HG03571 (cell line): ENCODE results near the gene TLE2.
"Not testable (repeated sequence)": the region's sequence is repeated elsewhere in the genome, so short reads cannot be mapped to it uniquely, and the experiment has no call there.

Source experiments
- ATAC-seq: cut with Tn5 transposase; IDR thresholded peaks from one replicate; pipeline ENCODE4 v1.9.1; 2021; ENCODE audit not compliant: unreplicated experiment

The TLE2 gene

DNA sequence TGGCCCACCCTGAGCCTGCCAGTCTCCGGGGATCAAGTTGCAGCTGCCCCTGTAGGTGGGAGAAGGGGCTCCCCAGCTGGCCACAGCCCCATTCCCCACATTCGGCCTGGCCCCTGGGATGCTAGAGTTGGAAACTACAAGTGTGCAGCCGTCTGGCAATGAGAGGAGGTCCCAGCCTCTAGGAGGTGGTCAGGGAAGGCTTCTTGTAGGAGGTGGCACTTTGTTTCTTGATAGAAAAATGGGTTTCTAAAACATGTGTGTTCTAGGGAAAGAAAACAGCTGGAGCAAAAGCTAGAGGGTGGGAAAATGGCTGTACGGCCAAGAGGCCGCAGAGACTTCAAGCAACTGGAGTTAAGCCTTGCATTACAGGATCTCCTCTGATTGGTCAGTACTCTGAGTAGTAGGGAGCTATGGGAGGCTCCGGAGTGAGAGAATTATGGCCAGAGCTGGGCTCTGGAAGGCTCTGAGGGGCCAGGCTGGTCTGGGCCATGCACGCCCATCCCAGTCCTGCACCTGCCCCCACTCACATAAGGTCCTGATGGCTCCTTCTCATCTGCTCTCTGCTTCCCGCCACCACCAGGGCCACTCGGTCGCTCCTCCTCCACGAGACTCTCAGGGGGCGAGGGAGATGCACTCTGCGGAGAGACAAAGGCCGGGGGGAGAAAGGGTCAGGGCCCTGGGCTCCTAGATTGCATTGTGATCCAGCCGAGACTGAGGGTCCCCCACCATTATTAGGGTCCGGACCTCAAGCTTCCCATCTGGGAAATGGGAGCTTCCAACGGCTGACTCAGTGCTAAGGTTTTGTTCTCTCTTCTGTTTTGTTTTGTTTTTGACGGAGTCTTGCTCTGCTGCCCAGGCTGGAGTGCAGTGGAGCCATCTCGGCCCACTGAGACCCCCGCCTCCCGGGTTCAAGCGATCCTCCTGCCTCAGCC is 13.7 kb downstream of the TLE2 start:
- ATAC-seq = no peak

DNA sequence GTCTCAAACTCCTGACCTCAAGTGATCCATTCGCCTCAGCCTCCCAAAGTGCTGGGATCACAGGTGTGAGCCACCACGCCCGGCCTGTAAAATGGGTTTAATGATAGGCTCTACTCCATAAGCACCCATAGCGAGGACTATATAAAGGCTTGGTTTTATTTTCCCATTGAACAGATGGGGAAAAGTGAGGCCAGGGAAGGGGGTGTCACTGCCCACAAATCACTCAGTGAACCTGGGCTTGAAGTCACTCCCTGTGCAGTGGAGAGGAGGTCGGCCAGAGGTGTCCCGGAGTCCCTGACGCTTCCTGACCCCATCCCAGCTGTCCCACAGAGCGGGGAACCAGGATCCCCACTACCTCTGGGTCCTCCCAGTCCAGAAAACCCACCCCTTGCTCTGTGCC is 14.9 kb downstream of the TLE2 start:
- no peak for ATAC-seq

DNA sequence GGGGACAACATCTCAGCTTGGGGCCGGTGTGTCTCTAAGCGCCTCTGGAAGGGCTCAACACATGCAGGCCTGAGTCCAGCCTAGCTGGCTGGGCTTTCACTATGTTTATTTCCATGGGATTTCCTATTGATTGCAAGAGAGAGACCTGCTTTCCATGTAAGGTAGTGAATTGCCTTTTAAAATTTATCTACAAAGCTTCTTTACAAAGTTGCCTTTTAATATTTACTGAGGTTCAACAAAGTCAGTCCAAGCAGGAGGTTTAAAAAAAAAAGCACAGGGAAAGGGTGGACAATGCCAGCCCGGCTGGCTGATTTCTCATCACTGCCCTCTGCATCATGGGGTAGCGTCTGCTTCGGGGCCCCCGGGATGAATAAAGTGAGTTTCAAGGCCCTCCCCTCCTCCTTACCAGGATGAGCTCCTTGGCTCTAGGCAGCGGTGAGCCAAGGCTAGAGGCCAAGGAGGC is 15.8 kb downstream of the TLE2 start:
- ATAC-seq = no peak

DNA sequence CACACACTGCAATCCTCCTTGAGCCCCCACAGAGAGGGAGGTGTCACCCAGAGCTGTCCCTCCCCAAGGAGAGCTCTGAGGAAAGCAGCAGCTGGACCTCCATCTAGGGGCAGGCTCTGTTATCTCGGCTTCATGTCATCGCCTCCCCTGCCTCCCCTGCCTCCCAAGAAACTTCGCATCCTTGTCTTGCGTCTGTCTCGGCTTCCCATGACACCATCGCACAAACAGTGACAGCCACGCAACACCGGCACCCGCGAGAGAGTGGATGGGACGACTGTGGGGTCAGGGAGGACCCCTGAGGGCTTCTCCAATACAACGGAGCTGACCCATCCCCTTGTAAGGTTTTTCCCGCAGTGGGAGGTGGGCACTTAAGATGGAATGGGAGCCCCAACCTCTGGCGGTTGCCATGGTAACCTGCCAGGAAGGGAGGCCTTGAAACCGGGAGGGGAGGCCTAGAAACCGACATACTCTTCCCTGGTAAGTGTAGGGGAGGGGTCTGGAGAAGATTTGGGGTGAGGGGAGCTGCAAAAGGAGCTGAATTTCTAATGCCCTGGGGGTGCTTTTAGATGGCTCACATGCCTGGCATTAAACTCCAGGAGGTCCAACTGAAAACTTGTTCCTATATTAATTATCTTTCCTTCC is 16.3 kb downstream of the TLE2 start:
- no peak for ATAC-seq

DNA sequence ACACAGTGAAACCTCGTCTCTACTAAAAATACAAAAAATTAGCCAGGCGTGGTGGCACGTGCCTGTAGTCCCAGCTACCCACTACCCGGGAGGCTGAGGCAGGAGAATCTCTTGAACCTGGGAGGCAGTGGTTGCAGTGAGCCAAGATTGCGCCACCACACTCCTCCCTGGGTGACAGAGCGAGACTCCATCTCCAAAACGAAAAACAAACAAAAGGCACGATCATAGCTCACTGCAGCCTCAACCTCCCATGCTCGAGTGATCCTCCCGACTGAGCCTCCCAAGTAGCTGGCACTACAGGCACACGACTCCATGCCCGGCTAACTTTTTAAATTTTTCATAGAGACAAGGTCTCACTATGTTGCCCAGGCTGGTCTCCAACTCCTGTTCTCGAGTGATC is 17.0 kb downstream of the TLE2 start:
- ATAC-seq = not testable (repeated sequence)

DNA sequence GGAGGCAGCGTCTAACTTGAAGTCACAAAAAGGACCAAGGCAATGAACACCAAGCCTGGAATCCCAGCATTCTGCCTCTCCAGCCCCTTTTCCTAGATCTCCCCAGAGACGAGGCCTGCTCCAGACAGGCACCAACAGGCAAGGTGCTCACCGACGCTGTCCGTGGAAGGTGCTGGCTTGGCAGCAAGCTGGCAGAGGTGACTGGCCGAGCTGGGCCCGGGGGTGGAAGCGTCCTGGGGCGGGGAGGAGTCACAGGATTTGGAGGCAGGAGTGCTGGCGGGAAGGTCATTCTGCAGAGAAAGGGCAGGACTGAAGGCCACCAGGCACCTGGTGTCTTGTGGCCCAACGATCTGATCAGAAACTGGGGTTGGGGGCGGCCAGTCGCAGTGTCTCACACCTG is 18.2 kb downstream of the TLE2 start:
- ATAC-seq = no peak

DNA sequence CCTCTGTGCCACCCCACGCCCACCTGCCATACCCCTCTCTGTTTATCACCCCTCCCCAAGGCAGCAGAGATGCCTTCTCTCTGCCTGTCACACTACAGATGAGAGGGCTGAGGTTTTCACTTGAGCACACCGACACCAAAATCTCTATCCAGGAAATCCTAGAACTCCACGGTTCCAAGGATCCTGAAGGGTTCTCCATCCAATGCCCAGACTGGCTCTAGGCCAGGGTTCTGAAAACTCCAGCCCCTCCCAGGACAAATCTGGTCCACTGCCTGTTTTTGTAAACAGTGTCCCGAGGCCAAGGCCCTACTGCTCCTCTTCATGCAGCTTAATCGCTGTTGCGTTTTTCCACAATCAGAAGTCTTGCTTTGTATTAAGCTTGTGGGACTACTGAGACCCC is 20.1 kb downstream of the TLE2 start:
- ATAC-seq = no peak

DNA sequence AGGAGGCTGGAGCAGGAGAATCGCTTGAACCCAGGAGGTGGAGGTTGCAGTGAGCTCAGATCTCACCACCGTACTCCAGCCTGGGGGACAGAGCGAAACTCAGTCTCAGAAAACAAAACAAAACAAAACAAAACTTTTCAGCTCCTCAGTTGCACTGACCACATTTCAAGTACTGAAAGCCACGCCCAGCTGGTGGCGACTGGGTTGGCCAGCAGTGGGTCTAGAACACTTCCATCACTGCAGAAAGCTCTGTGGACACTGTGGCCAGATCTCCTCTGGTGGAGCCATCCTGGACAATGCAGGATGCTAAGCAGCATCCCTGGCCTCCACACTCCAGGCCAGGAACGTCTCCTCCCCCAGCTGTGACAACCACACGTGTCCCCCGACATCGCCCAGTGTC is 21.1 kb downstream of the TLE2 start:
- no peak for ATAC-seq

DNA sequence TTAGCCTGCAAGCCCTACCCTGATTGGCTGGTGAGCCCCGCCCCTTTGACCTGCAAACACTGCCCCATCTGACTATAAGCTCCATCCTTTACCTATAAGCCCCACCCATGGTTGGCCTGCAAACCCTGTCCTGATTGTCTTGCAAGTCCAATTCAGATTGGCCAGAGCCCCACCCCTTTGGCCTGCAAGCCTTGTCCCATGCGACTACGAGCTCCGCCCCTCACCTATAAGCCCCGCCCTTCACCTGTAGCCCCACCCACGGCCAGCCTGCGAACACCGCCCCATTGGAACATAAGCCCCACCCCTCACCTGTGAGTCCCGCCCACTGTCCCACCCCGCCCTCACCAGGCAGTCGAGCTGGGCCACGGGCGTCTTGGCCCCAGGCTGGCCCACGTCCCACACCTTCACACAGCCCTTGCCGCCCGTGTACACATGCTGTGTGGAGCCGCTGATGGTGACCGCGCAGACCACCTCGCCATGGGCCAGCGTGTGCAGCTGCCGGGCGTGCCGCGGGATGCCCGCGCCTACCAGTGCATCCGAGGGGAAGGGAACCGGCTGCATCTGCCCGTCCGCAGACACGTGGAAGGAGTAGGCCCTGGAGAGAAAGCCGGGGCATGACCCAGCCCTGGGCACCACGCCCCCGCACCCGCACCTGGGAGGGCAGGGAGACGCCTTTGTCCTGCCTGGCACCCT is 22.9 kb downstream of the TLE2 start:
- no peak for ATAC-seq

DNA sequence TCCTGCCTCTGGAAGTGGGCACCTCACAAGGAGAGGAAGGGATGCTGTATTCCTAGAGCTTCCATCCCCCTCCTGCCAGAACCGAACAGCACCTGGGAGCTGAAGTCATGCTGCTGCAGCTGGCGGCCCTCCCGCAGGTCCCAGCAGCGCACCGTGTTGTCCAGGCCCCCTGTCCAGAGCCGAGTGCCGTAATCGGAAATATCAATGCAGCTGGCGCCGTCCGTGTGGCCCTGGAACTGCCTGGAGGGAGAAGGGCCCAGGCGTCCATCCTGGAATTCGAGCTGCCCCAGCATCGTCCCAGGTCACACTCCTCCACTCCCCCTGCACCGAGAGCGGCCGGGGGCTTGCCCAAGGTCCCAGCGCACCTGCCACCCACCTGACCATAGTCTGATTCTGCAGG is 23.7 kb downstream of the TLE2 start:
- no peak for ATAC-seq

DNA sequence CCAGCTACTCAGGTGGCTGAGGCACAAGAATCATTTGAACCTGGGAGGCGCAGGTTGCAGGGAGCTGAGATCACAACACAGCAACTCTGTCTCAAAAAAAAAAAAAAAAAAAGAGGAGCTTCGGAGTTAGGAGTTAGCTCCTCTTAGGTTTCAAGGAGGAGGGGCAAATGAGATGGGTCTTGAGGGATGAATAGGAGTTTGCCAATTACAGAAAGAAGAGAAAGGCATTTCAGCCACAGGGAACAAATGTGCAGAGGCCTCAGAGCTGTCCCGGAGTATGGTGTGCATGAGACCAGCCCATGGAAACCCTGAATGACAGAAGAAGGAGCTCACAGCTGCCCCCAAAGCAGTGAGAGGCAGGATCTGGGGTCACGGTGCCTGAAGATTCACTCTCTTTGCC is 24.6 kb downstream of the TLE2 start:
- no peak for ATAC-seq

DNA sequence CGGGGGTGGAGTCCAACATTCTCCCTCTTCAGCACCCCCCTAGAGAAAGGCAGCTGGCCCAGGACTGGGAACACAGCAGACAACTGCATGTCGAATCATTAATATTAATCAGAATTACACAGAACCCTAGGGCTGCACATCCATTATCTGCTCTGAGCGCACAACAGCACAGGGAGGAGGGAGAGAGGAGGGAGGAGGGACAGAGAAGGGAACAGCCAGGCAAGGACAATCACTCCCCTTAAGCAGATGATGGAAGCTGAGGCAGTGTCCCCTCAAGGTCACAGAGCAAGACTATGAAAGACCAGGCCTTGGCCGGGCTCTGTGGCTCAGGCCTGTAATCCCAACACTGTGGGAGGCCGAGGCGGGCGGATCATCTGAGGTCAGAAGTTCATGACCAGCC is 26.0 kb downstream of the TLE2 start:
- ATAC-seq = no peak

DNA sequence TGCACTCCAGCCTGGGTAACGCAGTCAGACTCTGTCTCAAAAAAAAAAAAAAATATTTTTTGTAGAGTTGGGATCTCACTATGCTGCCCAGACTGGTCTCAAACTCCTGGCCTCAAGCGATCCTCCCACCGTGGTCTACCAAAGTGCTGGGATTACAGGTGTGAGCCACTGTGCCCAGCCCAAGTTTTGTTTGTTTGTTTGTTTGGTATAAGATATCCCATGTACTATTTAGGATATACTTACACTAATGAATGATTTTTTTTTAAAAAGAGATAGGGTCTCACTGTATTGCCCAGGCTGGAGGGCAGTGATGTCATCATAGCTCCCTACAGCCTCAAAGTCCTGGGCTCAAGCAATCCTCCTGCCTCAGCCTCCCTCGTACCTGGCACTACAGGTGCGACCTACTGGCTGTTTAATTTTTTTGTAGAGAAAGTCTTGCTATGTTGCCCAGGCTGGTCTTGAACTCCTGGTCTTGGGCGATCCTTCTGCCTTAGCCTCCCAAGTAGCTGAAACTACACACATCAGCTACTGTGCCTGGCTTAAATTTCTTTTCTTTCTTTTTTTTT is 27.8 kb downstream of the TLE2 start:
- ATAC-seq = no peak

DNA sequence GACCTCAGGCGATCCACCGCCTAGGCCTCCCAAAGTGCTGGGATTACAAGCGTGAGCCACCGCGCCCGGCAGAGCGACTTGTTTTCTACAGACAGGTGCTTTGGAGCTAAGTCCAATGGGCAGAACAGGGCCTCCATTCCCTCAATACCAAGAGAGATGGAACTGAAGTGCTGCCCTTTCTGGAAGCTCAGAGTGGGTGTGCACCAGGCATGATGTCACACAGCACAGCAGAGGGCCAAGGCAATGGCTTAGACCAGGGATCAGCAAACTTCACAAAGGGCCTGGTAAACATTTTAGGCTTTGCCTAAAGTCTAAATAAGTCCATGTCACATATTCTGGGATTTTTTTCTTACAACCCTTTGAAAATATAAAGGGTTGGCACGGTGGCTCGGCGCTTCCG is 30.4 kb downstream of the TLE2 start:
- no peak for ATAC-seq

DNA sequence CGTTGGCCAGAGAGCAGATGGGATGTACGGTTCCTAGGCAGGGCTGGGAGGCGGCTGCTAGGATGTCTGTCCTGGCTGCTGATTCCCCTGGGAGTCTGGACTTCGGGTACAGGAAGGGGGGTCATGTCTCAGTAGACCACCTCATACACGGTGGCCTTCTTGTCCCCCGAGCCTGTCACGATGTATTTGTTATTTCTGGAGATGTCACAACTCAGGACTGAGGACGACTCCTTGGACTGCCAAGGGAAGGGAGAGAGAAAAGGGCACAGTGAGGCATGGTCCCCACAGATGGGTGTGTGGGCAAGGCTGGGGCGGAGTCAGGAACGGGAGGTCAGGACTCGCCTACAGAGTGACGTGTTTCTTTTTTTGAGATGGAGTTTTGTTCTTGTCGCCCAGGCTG is 31.4 kb downstream of the TLE2 start:
- no peak for ATAC-seq

DNA sequence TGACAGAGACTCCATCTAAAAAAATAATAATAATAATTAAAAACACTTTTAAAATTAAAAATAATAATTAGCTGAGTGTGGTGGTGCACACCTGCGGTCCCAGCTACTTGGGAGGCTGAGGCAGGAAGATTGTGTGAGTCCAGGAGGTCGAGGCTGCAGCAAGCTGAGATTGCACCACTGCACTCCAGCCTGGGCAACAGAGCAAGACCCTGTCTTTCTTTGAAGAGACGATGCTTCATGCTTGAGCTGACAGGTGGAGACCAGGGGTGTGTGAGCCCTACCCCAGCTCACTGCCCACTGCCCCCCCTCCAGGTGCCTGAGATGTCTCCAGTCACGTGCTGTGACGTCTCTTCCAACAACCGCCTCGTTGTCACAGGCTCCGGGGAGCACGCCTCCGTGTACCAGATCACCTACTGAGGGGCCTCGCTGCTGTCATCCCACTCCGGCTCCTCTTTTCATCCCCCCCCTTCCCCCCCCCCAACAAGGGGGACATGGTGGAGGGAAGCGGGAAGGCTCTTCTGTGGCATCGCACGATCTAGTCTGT is 34.4 kb downstream of the TLE2 start:
- ATAC-seq = no peak

DNA sequence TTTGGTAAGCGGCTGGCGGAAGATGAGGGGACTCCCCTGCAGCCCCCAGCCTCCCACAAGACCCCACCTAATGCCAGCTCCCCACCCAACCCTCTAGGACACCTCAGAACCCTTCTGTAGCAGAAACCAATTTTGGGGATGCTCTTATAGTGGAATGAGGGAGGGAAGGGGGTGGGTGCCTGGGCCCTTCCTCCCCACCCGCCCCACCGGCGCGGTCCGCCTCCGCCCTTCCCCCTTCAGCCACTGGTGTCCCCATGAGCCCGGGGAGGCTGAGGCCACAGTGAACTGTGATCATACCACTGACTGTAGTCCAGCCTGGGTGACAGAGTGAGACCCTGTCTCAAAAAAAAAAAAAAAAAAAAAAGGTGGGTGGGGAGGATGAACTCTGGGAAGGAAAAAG is 35.5 kb downstream of the TLE2 start:
- no peak for ATAC-seq

DNA sequence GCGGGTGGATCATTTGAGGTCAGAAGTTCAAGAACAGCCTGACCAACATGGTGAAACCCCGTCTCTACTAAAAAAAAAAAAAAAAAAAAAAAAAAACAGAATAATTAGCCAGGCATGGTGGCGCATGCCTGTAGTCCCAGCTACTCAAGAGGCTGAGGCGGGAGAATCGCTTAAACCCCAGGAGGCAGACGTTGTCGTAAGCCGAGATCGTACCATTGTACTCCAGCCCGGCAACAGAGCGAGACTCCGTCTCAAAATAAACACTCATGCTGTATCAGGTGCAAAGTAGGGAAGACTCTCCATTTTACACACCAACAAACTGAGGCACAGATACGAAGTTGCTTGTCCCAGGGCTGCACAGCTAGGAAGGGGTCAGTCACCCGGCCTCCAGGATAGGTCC is 36.1 kb downstream of the TLE2 start:
- no peak for ATAC-seq

DNA sequence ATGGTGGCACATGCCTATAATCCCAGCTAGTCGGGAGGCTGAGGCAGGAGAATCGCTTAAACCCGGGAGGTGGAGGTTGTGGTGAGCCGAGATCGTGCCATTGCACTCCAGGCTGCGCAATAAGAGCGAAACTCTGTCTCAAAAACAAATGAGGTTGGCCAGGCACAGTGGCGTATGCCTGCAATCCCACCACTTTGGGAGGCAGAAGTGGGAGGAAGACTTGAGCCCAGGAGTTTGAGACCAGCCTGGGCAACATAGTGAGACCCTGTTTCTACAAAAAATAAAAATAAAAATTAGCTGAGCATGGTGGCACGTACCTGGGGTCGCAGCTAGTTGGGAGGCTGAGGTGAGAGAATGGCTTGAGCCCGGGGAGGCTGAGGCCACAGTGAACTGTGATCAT is 36.7 kb downstream of the TLE2 start:
- ATAC-seq = not testable (repeated sequence)

DNA sequence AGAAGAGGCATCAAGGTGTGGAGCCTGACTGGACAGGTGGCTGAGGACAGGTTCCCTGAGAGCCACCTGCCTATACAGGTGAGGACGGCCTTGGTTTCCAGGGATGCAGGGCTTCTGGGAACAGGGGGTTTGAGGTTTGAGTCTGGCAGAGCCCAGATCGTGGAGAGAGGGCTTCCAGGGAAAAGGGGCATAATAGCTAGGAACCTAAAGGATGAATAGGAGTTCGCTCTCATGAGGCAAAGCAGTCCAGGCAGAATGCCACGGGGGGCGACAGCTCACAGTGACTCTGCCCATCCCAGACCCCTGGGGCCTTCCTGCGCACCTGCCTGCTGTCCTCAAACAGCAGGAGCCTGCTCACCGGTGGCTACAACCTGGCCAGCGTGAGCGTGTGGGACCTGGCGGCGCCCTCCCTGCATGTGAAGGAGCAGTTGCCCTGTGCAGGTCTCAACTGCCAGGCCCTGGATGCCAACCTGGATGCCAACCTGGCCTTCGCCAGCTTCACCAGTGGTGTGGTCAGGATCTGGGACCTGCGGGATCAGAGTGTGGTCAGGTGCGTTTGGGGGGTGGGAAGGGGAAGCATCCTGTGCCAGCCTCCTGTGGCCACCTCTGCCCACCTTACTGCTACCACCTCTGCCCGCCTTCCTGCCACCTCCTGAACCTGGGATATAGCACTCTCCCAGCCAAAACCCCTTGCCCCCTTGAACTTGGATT is 39.7 kb downstream of the TLE2 start:
- no peak for ATAC-seq

DNA sequence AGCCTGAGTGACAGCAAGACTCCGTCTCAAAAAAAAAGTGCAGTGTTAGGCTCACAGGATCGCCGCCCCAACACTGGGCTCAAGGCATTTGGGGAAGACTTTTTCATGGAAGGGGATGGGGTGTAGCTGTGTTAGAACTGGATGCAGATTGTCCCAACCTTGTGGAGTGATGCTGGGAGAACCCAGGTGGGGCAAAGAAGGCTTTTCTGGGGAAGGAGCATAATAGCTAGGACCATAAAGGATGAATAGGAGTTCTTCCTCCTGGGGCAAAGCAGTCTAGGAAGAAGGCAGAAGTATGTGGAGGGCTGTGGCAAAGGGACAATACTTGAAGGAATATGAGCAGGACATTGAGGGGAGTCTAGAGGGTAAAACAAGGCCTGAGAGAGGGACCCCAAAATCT is 40.5 kb downstream of the TLE2 start:
- ATAC-seq = no peak
